GM12865 (cell line): Measurements from ENCODE around the gene EPHA4.

Experiments used
- DNase-seq: peaks from one replicate; pipeline ENCODE4 v3.0.0; 2010; ENCODE audit warnings: low read depth
- H3K4me3 ChIP-seq: 2 replicates; pipeline ENCODE4 v1.5.1; 2011; ENCODE audit warnings: mild to moderate bottlenecking, low read depth, low read length, control low read depth
- CTCF ChIP-seq: IDR thresholded peaks from 2 replicates; pipeline ENCODE4 v1.5.1; 2011; ENCODE audit warnings: low read length, control low read depth, low read depth, inconsistent platforms; ENCODE audit not compliant: insufficient read depth; ENCODE audit errors: missing control alignments

The EPHA4 gene

GRCh38 chr2:221532641-221533040 lies 39.5 kb downstream of the EPHA4 start:
- TF ChIP-seq CTCF: no peak
- H3K4me3 ChIP-seq: no peak overlapping the region
- no peak for DNase-seq

- DNase-seq: no peak
- no peak for TF ChIP-seq CTCF
- no peak overlapping the region for H3K4me3 ChIP-seq
Observed at GRCh38 chr2:221530653-221531037, 41.5 kb downstream of the EPHA4 start.

GRCh38 chr2:221529943-221530652 lies 42.0 kb downstream of the EPHA4 start:
- no peak for TF ChIP-seq CTCF
- no peak overlapping the region for H3K4me3 ChIP-seq
- no peak for DNase-seq

GRCh38 chr2:221529177-221529942 lies 42.7 kb downstream of the EPHA4 start:
- H3K4me3 ChIP-seq: no peak overlapping the region
- no peak for DNase-seq
- no peak for TF ChIP-seq CTCF

- no peak for TF ChIP-seq CTCF
- H3K4me3 ChIP-seq: no peak overlapping the region
- no peak for DNase-seq
Observed at GRCh38 chr2:221527776-221528309, 44.3 kb downstream of the EPHA4 start.

GRCh38 chr2:221524158-221524557 lies 47.9 kb downstream of the EPHA4 start:
- H3K4me3 ChIP-seq: no peak overlapping the region
- no peak for TF ChIP-seq CTCF
- no peak for DNase-seq
